HG03442 (cell line): ENCODE measurements around the gene SKI.

Source experiments
- ATAC-seq: cut with Tn5 transposase; IDR thresholded peaks from one replicate; pipeline ENCODE4 v1.9.1; 2021; ENCODE audit warnings: mild to moderate bottlenecking, moderate library complexity; ENCODE audit not compliant: unreplicated experiment

The SKI gene

DNA sequence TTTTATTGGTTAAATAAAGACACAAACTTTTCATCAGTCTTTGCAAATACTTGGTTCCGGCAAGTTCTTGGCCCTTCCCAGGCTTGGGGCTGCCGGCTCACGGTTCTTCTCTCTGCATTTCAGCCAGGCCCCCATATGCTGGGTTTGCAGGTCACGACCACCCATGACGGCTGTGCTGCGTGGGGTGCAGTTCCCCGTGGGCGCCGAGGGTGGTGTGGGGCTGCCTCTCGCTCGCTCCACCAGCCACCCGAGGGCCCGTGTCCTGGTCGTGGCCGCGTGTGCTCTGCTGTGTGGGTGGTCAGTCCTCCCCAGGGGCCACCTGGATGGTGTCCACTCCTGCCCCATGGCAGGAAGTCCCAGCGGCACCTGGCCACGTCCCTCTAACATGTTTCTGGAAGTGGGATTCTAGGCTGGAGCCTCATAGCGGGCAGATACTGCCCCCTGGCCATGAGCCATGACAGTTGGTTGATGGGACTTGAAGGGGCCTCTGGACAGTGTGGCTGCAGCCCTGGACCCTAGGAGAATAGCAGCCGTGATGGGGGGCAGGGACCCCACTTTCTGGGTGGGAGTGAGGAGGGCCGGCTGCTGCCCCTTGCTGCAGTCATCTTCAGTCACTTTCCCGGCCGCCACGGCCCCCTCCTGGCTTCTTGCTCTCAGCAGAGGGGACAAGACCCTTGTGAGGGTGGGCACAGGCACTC, 46.3 kb downstream of the SKI start:
- no peak for ATAC-seq

DNA sequence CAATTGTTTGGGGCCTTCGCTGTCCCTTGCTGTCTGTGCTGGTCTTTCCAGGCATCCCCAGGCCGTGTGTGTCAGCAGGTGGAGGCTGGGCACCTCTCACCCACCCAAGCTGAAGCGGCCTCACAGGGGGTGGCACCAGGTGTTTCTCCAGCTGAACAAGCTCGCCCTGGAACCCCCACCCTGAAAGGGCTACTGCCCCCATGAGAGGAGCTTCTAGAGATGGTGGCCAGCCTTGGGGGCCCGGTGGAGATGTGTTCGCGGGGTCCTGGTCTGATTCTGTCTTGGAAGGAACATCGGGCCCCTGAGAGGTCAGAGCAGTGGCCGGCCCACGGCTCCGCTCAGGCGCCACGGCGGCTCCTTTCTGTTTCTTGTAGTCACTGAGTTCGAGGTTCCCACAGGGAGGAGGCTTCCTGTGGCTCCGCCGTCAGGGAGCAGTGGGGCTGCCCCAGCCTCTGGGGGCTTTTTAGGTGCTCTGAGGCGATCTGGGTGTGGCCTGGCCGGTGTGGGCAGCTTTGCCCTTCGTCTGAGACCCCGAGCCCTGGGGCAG, 46.9 kb downstream of the SKI start:
- no peak for ATAC-seq

DNA sequence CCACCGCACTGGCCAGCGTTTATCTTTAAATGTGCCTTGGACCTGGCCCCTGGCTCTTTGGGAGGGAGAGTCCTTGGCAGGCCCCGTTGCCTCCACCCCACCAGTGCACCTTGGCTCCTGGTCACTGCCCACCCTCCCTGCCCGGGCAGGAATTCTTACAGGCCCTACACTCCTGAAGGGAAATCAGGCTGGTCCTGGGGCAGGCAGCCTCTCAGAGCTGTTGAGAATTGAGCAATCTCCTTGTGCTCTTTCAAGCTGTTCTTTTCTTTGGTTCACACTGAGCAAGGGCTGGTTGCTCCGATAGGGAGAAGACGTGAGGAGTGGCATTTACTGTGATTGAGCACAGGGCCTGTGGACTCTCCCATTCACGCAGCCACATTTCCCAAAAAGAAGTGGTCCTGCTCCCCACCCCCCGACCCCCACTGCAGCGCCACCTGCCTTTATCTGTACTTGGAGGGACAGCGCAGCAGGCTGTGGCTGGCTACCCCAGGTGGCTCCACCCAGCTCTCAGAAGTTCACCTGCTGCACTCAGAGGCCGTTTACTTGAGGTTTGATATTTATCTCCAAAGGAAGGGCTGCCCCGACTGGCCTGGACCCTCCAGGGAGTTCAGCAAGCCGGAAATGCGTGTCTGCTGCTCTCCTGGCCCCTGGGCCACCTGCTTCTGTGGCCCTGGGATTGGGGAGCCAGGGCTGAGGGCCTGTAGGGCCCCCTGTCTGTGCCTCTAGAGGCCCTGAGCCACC, 47.8 kb downstream of the SKI start:
- no peak for ATAC-seq

DNA sequence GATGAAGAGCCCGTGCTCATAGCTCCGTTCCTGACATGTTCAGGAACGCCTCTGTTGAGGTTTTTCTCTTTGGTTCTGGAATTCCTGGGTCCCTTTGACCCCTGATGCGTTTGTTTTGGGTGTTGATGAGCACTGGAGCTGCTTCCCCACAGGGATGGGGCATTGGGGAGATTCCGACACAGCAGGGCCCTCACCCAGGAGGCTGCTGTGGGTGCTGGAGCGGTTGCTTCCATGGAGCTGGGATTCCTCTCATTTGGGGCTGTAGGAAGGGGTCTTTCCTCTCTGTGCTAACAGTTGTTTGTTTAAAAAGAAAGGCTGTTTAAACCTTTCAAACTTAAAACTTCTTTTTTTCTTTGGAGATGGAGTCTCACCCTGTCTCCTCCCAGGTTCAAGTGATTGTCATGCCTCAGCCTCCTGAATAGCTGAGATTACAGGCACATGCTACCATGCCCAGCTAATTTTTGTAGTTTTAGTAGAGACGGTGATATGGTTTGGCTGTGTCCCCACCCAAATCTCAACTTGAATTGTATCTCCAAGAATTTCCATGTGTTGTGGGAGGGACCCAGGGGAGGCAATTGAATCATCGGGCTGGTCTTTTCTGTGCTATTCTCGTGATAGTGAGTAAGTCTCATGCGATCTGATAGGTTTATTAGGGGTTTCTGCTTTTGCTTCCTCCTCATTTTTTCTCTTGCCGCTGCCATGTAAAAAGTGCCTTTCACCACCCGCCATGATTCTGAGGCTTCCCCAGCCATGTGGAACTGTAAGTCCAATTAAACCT, 48.9 kb downstream of the SKI start:
- ATAC-seq, result no peak

DNA sequence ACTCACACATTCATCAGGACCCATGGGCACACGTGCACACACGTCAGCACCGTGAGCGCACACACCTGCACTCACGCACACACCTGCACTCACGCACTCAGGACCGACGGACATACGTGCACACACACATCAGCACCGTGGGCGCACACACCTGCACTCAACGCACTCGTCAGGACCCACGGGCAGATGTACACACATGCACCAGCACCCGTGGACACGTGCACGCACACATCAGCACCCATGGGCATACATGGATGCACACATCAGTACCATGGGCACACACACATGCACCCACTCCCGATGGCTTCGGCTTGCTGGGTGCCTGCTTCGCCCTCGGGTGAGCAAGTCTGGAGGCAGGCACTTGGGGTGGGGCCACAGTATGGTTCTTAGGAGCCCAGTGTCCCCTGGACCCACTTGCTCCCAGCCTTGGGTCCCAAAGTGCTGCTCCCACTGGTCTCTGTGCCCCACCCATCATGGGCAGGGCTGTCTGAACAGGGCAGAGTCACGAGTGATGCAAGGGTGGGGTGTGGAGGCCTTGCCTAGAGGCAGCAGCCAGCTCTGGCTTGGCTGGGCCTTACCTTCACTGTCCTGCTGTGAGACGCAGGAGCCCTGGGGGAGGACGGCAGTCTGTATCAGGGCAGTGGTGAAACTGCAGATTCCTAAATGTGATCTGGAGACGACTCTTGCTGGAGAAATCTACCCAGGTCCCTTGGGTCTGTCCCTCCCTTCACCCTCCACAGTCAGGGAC, 49.8 kb downstream of the SKI start:
- no peak for ATAC-seq

DNA sequence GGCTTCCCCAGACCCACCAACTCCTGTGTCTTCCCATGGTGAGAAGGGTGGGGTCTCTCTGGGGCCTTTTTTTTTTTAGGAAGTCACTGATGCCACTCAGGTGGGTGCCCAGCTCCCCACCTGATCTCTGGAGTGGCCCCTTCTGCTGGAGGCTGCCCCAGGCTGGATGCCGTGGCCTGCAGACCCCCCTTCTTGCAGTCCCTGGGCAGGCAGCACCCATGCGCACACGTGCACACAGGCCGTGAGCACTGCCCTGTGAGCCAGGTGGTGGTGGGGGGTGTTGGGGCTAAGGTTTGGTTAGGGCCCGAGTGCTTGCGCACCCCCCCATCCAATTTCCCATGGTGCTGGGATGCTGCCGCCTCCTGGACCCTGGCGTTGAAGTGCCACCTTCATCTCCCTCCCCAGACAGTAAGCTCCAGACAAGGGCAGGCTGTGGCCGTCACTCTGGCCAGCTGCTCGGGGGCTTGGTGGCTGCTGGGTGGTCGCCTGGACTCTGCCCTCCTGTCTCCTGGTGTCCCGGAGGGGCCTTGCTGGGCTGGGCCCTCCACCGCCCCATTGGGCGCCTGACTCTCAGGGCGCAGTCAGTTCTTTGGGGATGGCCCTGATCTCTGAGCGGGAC, 50.6 kb downstream of the SKI start:
- ATAC-seq, result no peak

DNA sequence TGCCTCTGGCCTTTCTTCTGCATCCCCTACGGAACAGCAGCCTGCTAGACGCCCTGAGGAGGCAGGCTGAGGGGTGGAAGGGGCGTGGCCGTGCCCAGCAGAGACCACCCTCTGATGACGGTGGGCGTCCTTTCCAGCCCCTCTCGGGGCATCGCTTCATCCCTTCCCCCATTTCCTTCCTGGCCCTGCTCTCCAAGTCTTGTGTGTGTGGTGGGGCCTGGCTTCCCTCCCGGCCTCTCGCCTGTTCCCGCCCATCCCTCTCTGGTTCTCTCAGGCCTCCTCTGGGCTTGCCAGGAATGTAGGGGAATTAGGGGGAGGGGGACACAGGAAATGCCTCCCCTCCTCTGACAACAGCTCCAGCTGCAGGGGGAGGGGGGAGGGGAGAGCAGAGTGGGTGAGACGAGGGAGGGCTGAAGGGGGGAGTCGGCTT, 51.1 kb downstream of the SKI start:
- ATAC-seq, result no peak

DNA sequence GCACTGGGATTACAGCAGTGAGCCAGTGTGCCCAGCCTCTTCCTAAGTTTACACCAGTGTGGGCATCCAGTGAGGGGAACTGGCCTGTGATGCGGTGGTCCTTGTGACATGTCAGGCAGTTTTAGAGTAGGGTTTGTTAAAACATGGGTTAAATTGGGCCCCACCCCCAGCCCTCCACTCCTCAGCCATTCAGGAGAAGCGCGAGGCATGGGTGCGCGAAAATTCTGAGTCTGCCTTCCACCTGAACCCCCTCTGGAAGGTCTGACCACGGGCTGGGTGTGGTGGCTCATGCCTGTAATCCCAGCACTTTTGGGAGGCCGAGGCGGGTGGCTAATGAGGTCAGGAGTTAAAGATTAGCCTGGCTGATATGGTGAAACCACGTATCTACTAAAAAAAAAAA, 51.7 kb downstream of the SKI start:
- ATAC-seq, result no peak

DNA sequence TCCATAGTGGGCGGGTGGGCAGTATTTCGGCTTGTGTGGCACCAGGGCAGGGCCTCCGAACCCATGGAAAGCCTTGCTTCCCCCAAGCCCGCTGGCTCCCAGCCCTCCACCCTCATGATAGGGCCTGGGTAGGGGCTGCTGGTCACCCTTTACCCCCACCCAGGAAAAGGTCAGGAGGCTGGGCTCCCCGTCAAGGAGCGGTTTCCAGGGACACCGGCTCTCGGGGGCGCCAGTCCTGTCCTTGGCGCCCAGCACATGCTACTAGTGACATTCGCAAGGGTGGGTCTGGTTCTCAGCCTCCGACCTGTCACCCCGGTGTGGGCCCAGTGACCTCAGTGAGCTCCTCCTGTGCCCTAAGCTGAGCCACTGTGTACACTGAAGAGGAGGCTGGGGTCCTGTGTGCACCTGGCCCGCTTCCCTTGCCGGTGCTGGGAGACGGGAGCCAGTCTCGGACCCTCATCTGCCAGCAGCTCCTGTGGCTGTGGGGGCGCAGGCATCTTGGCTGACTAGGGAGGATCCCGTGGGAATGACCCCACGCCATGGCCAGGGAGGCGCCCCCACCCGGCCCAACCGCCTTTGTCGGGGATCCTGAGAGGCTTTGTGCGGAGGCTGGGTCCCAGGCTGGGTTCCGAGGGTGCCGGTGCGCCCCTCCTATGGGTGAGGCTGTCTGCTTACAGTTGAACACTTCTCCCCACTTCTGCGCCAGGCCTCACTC, 54.6 kb downstream of the SKI start:
- ATAC-seq, result no peak

DNA sequence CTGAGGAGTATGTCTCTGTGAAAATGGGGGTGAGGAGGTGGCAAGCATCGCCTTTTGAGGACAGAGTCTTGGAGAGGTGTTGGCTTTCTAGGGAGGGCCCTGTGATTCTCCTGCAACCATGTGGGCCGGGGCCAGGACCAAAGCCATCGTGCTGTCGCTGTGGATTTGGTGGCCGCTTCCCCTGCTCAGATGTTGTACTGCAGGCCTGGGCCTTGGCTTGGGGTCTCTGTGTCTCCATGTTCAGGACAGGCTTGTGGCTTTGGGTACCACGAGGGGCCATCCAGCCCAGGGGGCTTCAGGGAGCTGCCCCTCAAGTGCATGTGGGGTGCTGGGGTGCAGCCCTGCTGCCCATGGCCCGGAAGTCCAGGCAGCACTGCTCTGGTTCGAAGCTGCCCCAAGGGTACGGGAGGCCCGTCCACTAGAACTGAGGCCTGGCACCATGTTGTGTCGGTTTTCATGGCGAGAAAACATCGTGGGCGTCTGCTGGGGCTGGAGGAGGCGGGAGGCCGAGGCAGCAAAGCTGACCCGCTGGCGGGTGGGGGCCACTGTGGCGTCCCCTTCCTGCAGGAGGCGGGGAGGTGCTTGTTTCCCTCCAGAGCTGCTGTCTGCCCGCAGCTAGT, 55.4 kb downstream of the SKI start:
- no peak for ATAC-seq

DNA sequence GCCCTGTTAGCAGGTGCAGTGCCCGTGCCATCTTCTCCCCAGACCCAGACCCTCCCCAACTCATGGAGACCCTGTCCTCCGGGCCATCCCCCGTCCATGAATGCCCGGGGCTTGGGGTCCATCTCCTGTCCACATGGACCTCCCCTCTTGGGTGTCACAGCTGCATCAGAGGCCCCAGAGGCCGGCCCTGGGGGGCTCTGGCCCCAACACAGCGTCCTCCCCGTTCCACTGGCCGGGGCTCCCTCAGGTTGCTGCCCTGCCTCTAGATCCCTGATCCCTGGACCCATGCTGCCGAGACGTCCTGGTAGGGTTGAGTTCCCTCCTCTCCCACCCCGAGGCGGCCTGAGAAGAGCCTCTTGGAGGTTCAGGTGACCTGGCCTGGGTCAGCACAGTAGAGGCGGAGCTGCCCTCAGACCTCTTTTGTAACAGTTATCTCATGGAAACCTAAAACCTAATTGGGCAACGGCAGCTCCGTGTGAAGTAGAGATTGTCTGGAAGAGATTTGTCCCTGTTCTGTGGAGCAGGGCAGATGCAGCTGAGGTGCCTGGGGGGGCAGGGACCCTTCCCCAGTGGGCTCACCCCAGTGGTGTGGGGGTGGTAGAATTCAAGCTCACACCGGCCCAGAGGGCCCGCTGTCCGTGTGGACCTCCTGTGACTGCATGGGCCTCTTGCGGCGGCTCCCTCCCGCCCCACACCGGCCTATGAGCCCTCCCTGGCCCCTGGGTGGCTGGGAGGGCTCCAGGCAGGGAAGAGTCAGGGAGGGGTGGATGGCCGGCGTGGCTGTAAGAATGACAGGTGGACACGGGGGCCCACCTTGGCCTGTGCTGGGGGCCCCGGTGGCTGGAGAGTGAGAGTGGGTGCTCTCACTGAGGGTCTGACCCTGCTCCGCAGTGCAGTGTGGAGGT, 56.1 kb downstream of the SKI start:
- ATAC-seq, result no peak

DNA sequence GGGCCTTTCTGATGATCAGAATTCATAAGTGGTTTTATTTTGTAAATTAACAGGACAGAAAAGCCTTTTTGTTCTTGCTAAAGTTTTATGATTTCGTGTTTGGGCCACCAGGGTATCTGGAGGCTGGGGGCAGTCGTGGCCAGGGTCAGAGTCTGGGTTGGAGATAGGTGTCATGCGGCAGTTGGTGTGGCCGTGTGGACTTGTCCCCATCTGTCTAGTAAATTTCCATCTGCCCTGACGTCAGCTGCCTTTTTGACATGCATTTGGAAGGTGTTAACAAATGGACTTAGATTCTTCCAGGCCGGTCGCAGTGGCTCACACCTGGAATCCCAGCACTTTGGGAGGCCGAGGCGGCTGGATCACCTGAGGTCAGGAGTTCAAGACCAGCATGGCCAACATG, 56.8 kb downstream of the SKI start:
- no peak for ATAC-seq

DNA sequence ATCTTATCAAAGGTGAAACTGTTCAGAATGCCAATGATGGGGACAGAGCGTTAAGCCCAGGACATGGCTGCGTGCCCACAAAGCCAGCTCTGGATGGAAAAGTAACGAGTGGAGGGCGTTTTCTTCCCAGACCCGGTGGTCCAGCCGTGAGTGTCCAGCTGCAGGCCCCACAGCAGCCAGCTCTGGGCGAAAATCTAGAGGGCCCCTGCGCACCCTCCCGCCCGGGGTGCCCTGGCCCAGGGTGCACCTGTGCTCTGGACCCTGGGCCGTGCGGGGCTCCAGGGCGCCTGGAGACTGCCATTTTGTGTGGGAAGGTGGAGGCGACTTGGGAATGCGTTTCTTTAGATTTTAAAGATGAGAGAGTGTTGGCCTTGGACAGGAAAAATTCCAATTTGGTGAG, 58.8 kb downstream of the SKI start:
- ATAC-seq, result no peak

DNA sequence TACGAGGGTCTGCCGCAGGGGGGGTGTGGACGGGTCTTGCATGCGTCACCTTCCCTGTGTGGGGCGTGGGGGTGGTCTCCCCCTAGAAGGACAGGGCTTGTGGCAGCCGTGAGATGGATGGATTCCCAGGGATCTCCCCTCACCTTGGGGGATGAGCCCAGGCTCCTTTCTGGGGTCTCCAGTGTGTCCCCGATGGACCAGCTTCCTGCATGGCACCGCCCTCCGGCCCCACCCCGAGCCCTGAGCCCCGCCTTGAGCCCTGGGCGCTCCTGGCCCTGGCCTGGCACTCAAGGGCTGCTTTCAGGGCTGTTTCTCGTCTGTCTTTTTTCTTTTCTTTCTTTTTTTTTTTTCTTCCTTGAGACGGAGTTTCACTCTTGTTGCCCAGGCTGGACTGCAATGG, 59.5 kb downstream of the SKI start:
- no peak for ATAC-seq

DNA sequence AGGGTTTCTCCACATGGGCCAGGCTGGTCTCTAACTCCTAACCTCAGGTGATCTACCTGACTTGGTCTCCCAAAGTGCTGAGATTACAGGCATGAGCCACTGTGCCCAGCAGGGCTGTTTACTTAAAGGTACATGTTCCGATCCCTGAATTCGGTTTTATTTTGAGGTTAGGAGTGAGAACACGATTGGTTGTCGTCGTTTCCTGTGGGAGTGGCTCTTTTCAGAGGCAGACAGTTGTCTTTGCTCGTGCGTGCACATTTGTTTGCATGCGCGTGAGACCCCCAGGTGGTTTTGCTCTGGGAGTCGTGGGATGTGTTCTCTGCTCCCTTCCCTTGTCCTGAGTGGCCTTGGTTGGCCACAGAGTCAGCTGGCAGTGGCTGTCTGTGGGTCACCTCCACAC, 60.2 kb downstream of the SKI start:
- ATAC-seq, result no peak

DNA sequence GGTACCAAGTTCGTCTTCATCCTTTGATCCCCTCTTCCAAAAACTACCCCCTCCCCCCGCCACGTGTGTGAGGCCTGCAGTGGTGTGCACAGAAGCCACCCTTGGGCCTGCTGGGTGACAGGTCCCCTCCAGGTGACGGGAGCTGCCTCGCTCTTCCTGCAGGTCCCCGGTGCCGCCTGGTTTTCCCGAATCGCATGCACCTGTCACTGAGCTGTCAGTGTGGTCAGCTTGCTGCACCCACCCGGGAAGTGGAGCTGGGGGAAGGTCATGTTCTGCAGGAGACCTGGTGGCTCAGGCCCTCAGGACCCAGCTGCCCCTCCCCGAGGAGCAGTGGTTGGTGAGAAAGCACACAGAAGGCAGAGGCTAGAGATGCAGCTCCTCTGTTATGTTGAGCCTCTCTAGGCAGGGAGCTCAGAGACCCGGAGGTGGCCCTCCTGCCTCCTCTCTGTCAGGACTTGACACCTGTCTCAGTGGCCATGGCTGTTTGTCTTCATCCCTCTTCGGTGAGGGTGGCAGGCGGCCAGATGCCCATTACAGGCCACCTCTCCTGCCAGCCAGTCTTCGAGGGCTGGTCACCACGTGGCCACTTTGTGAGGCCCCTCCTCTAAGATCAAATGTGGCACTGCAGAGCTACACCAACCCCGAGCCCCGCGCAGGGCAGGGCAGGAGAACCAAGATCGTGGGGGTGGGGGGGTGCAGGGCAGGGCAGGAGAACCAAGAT, 60.9 kb downstream of the SKI start:
- ATAC-seq, result no peak

DNA sequence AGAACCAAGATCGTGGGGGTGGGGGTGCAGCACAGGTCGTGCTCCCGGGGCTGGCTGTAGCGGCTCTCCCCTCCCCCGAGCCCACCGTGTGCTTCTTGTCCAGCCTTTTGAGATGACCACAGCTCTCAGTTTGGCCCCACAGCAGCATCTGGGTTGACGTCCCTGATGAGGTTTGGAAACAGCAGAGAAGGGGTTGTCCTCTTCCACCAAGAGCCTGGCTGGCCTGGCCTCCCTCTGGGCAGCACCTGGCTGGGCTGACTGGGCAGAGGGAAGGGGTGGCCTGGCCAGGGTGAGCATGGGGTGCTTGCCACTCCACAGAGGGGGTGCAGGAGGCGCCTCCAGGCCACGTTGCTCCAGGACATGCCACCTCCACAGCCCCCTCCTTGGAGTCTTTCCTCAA, 61.5 kb downstream of the SKI start:
- ATAC-seq, result no peak

DNA sequence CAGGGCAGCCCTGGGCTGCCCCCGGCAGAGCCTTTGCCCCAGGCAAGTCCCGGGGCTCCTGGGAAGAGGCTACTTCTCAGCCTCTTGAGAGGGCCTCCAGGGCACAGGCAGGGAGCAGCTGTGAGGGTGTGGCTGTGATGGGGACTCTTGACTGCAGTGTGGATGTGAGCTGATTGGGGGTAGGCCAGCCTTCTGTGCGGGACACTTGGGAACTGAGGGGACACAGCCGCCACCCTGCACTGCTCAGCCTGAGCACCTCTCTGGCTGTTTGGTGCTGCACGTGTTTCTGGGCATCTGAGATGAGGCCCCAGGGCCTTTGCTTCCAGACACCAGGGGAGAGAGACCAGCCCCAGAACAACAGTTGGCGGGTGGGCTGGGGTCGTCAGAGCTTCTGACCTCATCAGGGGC, 62.1 kb downstream of the SKI start:
- ATAC-seq, result no peak
